ENCODE data around the gene OR14I1. TPM values are rescaled to one million over a fixed set of nuclear protein-coding genes. Genes with fewer than 3 reads are reported as not detected.

Gene OR14I1
- total and polyA plus RNA-seq, 8 donors = not detected

- 66 to 76% methylated on average over 13 of the region's 13 CpGs for WGBS, 2 donors
- intact Hi-C loops (cut with DNase I) = no loop called here
- H3K27ac ChIP-seq = no peak overlapping the region
Measured at GRCh38 chr1:248730507-248731335, 28.2 kb upstream of the OR14I1 start.

DNA sequence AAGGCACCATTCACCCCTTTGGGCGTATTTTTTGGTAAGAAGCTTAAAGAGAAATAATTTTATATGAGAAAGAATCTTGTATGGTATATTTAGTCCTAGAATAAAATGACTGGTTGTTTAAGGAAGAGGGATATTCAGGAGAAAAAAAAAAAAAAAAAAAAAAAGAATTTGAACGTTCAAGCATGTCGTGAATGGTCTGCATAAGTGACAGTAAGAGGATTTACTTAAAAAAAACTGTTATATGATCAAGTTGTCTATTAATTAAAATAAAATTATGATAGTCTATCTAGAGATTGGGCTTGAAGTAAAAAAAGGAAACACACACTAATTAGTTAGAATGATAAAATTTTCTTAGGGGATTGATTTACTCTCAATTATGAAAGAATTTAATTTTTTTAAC is 11.7 kb upstream of the OR14I1 start:
- Histone ChIP-seq H3K36me3 (no peaks in the 10 kb centered on the region), H3K9me3 (no peaks in the 10 kb centered on the region), H3K27ac (no peak overlapping the region), H3K4me3 (no peak overlapping the region), H3K27me3 (no peaks in the 10 kb centered on the region), H3K4me1 (no peaks in the 10 kb centered on the region)
- peak; percentile 5 for FAIRE-seq
- ATAC-seq = no peak
- DNase-seq = no peak
- TF ChIP-seq CTCF (IDR thresholded peaks at IDR 0.05) = no peak
- intact Hi-C loops (cut with DNase I) = no loop called here
- 19 to 43% methylated on average over 3 of the region's 3 CpGs for WGBS, 2 donors

More at GRCh38 chr1:248730507-248731335, 28.2 kb upstream of the OR14I1 start:
- Histone ChIP-seq H3K4me3 (no peak overlapping the region), H3K4me1 (no peaks in the 10 kb centered on the region), H3K9me3 (no peaks in the 10 kb centered on the region), H3K36me3 (no peaks in the 10 kb centered on the region), H3K27me3 (no peaks in the 10 kb centered on the region)
- no peak for TF ChIP-seq CTCF (IDR thresholded peaks at IDR 0.05)
- ATAC-seq (no peak), DNase-seq (no peak), FAIRE-seq (no peak)

- no peak for TF ChIP-seq CTCF (IDR thresholded peaks at IDR 0.05)
- Histone ChIP-seq H3K9me3 (no peaks in the 10 kb centered on the region), H3K36me3 (no peaks in the 10 kb centered on the region), H3K27me3 (no peaks in the 10 kb centered on the region), H3K4me1 (no peaks in the 10 kb centered on the region), H3K27ac (no peak overlapping the region), H3K4me3 (no peak overlapping the region)
- 65 to 85% methylated on average over 4 of the region's 4 CpGs for WGBS, 2 donors
- intact Hi-C loops (cut with DNase I) = no loop called here
- FAIRE-seq (no peak), ATAC-seq (peak in 1 of 4 donors; percentile 14), DNase-seq (no peak)
Measured at GRCh38 chr1:248710305-248710900, 7.8 kb upstream of the OR14I1 start.

- no peaks in the 10 kb centered on the region for H3K4me1 ChIP-seq
- intact Hi-C loops (cut with DNase I) = loop anchor here in 1 of 3 donors (5.0 kb wide), 1 partner anchor 103 kb away; no protein-coding TSS in a partner anchor
- H3K27me3 ChIP-seq = no peaks in the 10 kb centered on the region
- no peaks in the 10 kb centered on the region for H3K9me3 ChIP-seq
- no peak overlapping the region for H3K27ac ChIP-seq
- WGBS, 2 donors = 29 to 41% methylated on average over 2 of the region's 2 CpGs
- no peak overlapping the region for H3K4me3 ChIP-seq
- H3K36me3 ChIP-seq = no peaks in the 10 kb centered on the region
- TF ChIP-seq CTCF (IDR thresholded peaks at IDR 0.05) = no peak
- FAIRE-seq (no peak), DNase-seq (no peak), ATAC-seq (no peak)
Measured at GRCh38 chr1:248704606-248705005, 2.0 kb upstream of the OR14I1 start.

GRCh38 chr1:248703674-248704073 is 1.1 kb upstream of the OR14I1 start:
- intact Hi-C loops (cut with DNase I) = loop anchor here in 1 of 3 donors (5.0 kb wide), 1 partner anchor 104 kb away; no protein-coding TSS in a partner anchor
- Histone ChIP-seq H3K4me3 (no peak overlapping the region), H3K27me3 (no peaks in the 10 kb centered on the region), H3K4me1 (no peaks in the 10 kb centered on the region), H3K36me3 (no peaks in the 10 kb centered on the region), H3K27ac (no peak overlapping the region), H3K9me3 (no peaks in the 10 kb centered on the region)
- TF ChIP-seq CTCF (IDR thresholded peaks at IDR 0.05) = no peak
- DNase-seq (no peak), FAIRE-seq (no peak), ATAC-seq (no peak)
- 55 to 63% methylated on average over 2 of the region's 2 CpGs for WGBS, 2 donors

Measured in pancreas (tissue), 10 donors.